HL-60 (cell line): ENCODE results near the gene NEGR1.

ENCODE experiments used
- DNase-seq, 2 experiments: peaks; one replicate each; pipeline ENCODE4 v3.0.0-alpha.2; 2010 to 2020; ENCODE audit warnings: low read depth in 1 of 2, low spot score in 1 of 2
- H3K27ac ChIP-seq: fragments of 250-450 bp; sonication (Bioruptor Pico); replicated peaks from 2 replicates; pipeline ENCODE4 v1.5.1; 2020; ENCODE audit warnings: mild to moderate bottlenecking, moderate library complexity
- H3K27me3 ChIP-seq: fragments of 250-450 bp; sonication (Bioruptor Pico); 2 replicates; pipeline ENCODE4 v1.5.1; 2021; ENCODE audit warnings: mild to moderate bottlenecking, moderate library complexity; ENCODE audit not compliant: insufficient read depth, poor library complexity, severe bottlenecking
- H3K4me3 ChIP-seq: replicated peaks from 2 replicates; pipeline ENCODE4 v1.5.1; 2011; ENCODE audit warnings: mild to moderate bottlenecking, control low read depth, low read length; ENCODE audit not compliant: insufficient read depth
- CTCF ChIP-seq: IDR thresholded peaks from one replicate; pipeline ENCODE4 v1.5.1; 2011; ENCODE audit warnings: low read length, control low read depth, inconsistent platforms; ENCODE audit not compliant: insufficient read depth
- GABPA ChIP-seq: IDR thresholded peaks from 2 replicates; pipeline ENCODE4 v1.6.1; 2012; ENCODE audit warnings: low read depth
- POLR2AphosphoS5 ChIP-seq: IDR thresholded peaks from 2 replicates; pipeline ENCODE4 v1.6.1; 2012; ENCODE audit warnings: low read depth
- REST ChIP-seq: IDR thresholded peaks from 2 replicates; pipeline ENCODE4 v1.6.1; 2012; ENCODE audit warnings: low read depth; ENCODE audit not compliant: insufficient replicate concordance
- SPI1 ChIP-seq: IDR thresholded peaks from 2 replicates; pipeline ENCODE4 v1.6.1; 2012; ENCODE audit warnings: low read depth, mild to moderate bottlenecking, borderline replicate concordance

The NEGR1 gene

DNA sequence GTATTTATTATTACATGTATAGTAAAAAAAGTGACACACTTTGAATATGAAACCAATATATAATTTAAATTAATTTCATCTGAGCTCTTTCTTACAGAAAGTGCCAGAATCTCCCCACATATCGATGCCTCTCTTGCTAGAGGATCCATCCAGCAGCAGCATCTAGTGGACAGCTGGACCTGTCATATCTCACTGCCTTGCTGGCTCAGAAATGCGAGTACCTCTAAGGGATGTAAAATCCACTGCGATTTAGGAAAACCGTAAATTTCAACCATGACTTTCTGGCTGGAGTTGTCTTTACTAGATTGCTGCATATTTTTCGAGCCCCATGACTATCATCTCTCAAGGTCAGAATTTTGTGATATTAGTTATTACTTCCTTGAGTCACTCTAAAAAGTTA lies 333.8 kb downstream of the NEGR1 start:
- no peak overlapping the region for H3K27ac ChIP-seq
- H3K4me3 ChIP-seq, result no peak overlapping the region
- TF ChIP-seq SPI1 (no peak), REST (no peak), POLR2AphosphoS5 (no peak), CTCF (no peak), GABPA (no peak)
- DNase-seq, result no peak
- H3K27me3 ChIP-seq, result no peaks in the 10 kb centered on the region

- Histone ChIP-seq H3K4me3 (no peak overlapping the region), H3K27ac (no peak overlapping the region), H3K27me3 (no peaks in the 10 kb centered on the region)
- TF ChIP-seq GABPA (no peak), SPI1 (no peak), CTCF (no peak), REST (no peak), POLR2AphosphoS5 (no peak)
- DNase-seq, result no peak
Observed at GRCh38 chr1:71944006-71944405, 338.3 kb downstream of the NEGR1 start.

- no peak overlapping the region for H3K27ac ChIP-seq
- H3K4me3 ChIP-seq, result no peak overlapping the region
- no peaks in the 10 kb centered on the region for H3K27me3 ChIP-seq
- DNase-seq, result no peak
- TF ChIP-seq CTCF (no peak), GABPA (no peak), SPI1 (no peak), REST (no peak), POLR2AphosphoS5 (no peak)
Observed at GRCh38 chr1:71940261-71940660, 342.1 kb downstream of the NEGR1 start.
